Fibroblast of the aortic adventitia (primary cell): ENCODE measurements around the gene RPEL1. TPM values are rescaled to one million over a fixed set of nuclear protein-coding genes. Genes with fewer than 3 reads are reported as not detected.
"Not testable (repeated sequence)": the region's sequence is repeated elsewhere in the genome, so short reads cannot be mapped to it uniquely, and the experiment has no call there.

ENCODE experiments used
- DNase-seq: peaks from one replicate; pipeline ENCODE4 v3.0.0-alpha.2; 2010; ENCODE audit warnings: low read depth
- H3K4me3 ChIP-seq: 2 replicates; pipeline ENCODE4 v1.5.1; 2011; ENCODE audit warnings: low read depth, mild to moderate bottlenecking, control low read depth, low read length, moderate library complexity
- CTCF ChIP-seq: IDR thresholded peaks from 2 replicates; pipeline ENCODE4 v1.5.1; 2011; ENCODE audit warnings: mild to moderate bottlenecking, low read length, control low read depth, inconsistent platforms; ENCODE audit not compliant: insufficient read depth
- total RNA-seq: library from RNA; depleted of rRNA; stranded (reverse); fragments of >200 nt; gene quantifications from 2 replicates; pipeline ENCODE4 v1.2.3, GENCODE V29; 2012; ENCODE audit warnings: low replicate concordance

Gene RPEL1
- total RNA-seq, 1 donor = under 0.01 TPM

- TF ChIP-seq CTCF = no peak
These were observed 42.2 kb upstream of the RPEL1 start for GRCh38 chr10:103203466-103203865.

GRCh38 chr10:103204353-103205255 is 41.1 kb upstream of the RPEL1 start:
- DNase-seq = no peak
- no peak overlapping the region for H3K4me3 ChIP-seq
- TF ChIP-seq CTCF = no peak

More at GRCh38 chr10:103203466-103203865, 42.2 kb upstream of the RPEL1 start:
- no peak overlapping the region for H3K4me3 ChIP-seq
- no peak for DNase-seq

- DNase-seq, H3K4me3 ChIP-seq: not testable (repeated sequence)
These were observed 40.3 kb upstream of the RPEL1 start for GRCh38 chr10:103205401-103205800.

GRCh38 chr10:103206715-103207114 is 39.0 kb upstream of the RPEL1 start:
- DNase-seq, H3K4me3 ChIP-seq: not testable (repeated sequence)

GRCh38 chr10:103207141-103207540 is 38.5 kb upstream of the RPEL1 start:
- no peak for DNase-seq
- no peak for TF ChIP-seq CTCF
- H3K4me3 ChIP-seq = no peak overlapping the region

- DNase-seq = peak; percentile 77
- not testable (repeated sequence) for H3K4me3 ChIP-seq
These were observed 38.0 kb upstream of the RPEL1 start for GRCh38 chr10:103207643-103208042.

GRCh38 chr10:103210262-103210661 is 35.4 kb upstream of the RPEL1 start:
- DNase-seq, H3K4me3 ChIP-seq: not testable (repeated sequence)

GRCh38 chr10:103215601-103216000 is 30.1 kb upstream of the RPEL1 start:
- H3K4me3 ChIP-seq = no peak overlapping the region
- no peak for TF ChIP-seq CTCF
- DNase-seq = no peak

GRCh38 chr10:103216362-103216761 is 29.3 kb upstream of the RPEL1 start:
- peak; percentile 84 for DNase-seq
- H3K4me3 ChIP-seq = not testable (repeated sequence)
